Stimulated activated CD8-positive, alpha-beta memory T cell treated with anti-CD3 and anti-CD28 coated beads, Interleukin-4, amount 100 ng/mL, for 24 hours (primary cell): ENCODE measurements around the gene HOXA6.

Experiments
- DNase-seq: peaks from one replicate; pipeline ENCODE4 v3.0.0-alpha.2; 2020; ENCODE audit warnings: low read depth

The HOXA6 gene

GRCh38 chr7:27137640-27138315 lies 9.8 kb downstream of the HOXA6 start:
- DNase-seq = no peak

GRCh38 chr7:27134392-27134791 lies 13.2 kb downstream of the HOXA6 start:
- DNase-seq = no peak

- no peak for DNase-seq
Observed at GRCh38 chr7:27133409-27134231, 14.0 kb downstream of the HOXA6 start.

- no peak for DNase-seq
Observed at GRCh38 chr7:27132978-27133377, 14.6 kb downstream of the HOXA6 start.

- DNase-seq = no peak
Observed at GRCh38 chr7:27132214-27132613, 15.4 kb downstream of the HOXA6 start.

GRCh38 chr7:27131390-27131819 lies 16.2 kb downstream of the HOXA6 start:
- no peak for DNase-seq

GRCh38 chr7:27130540-27131389 lies 16.8 kb downstream of the HOXA6 start, which contains the start of gene HOXA4:
TSS of gene HOXA4 (minus strand) at chr7:27130757. CDS start at chr7:27130733, 24 bp downstream.
- DNase-seq = peak; percentile 69

- no peak for DNase-seq
Observed at GRCh38 chr7:27129729-27130539, 17.6 kb downstream of the HOXA6 start.

- DNase-seq = no peak
Observed at GRCh38 chr7:27128776-27129728, 18.5 kb downstream of the HOXA6 start.

GRCh38 chr7:27128034-27128433 lies 19.5 kb downstream of the HOXA6 start:
- DNase-seq = no peak

GRCh38 chr7:27126596-27127327 lies 20.8 kb downstream of the HOXA6 start:
- no peak for DNase-seq

- DNase-seq = no peak
Observed at GRCh38 chr7:27125986-27126394, 21.6 kb downstream of the HOXA6 start.

- no peak for DNase-seq
Observed at GRCh38 chr7:27124902-27125689, 22.5 kb downstream of the HOXA6 start.

GRCh38 chr7:27124096-27124901 lies 23.3 kb downstream of the HOXA6 start:
- no peak for DNase-seq

GRCh38 chr7:27123477-27124053 lies 24.0 kb downstream of the HOXA6 start:
- no peak for DNase-seq

- no peak for DNase-seq
Observed at GRCh38 chr7:27123007-27123476, 24.5 kb downstream of the HOXA6 start.
